Psoas muscle (tissue), 8 donors: Measurements from ENCODE around the gene INPPL1. TPM values are rescaled to one million over a fixed set of nuclear protein-coding genes. Genes with fewer than 3 reads are reported as not detected.
"Not testable (repeated sequence)": the region's sequence is repeated elsewhere in the genome, so short reads cannot be mapped to it uniquely, and the experiment has no call there.

Source experiments
- ATAC-seq, 4 donors: fragments of 200-7000 bp; cut with Tn5 transposase; one replicate each; pipeline ENCODE4 v1.9.1; 2020; ENCODE audit warnings: moderate library complexity in 3 of 4, mild to moderate bottlenecking in 2 of 4
- DNase-seq, 2 donors: peaks; one replicate each; pipeline ENCODE4 v3.0.0-alpha.2; 2020
- H3K27ac ChIP-seq: fragments of 200-600 bp; one replicate; pipeline ENCODE4 v1.8.0; 2022
- H3K27me3 ChIP-seq, 3 donors: fragments of 200-600 bp in 1 of 3; one replicate each; pipeline versions ENCODE4 v1.6.1 to v1.8.0; 2013 to 2022; ENCODE audit warnings: low read length in 2 of 3, mild to moderate bottlenecking in 2 of 3, moderate library complexity in 1 of 3; ENCODE audit not compliant: insufficient read depth in 3 of 3
- H3K36me3 ChIP-seq, 2 donors: fragments of 200-600 bp in 1 of 2; one replicate each; pipeline versions ENCODE4 v1.6.1 to v1.8.0; 2013 to 2022; ENCODE audit warnings: low read depth in 1 of 2, mild to moderate bottlenecking in 1 of 2, moderate library complexity in 1 of 2; ENCODE audit not compliant: insufficient read depth in 1 of 2
- H3K4me1 ChIP-seq: fragments of 200-600 bp; one replicate; pipeline ENCODE4 v1.8.0; 2022
- H3K4me3 ChIP-seq: fragments of 200-600 bp; one replicate; pipeline ENCODE4 v1.8.0; 2022; ENCODE audit warnings: mild to moderate bottlenecking
- H3K9me3 ChIP-seq: fragments of 200-600 bp; one replicate; pipeline ENCODE4 v1.8.0; 2022
- CTCF ChIP-seq: fragments of 200-600 bp; IDR thresholded peaks from one replicate; pipeline ENCODE4 v1.8.0; 2022; ENCODE audit warnings: antibody characterized with exemption
- WGBS, 3 donors: extraction: QIAGEN DNeasy Blood & Tissue Kit; methylation state at CpG; one replicate each; pipeline versions ENCODE4 v1.1.6 to v1.1.7; 2013; 5-methylcytosine and 5-hydroxymethylcytosine counted together
- intact Hi-C, 2 donors: fragments of 100-400 bp; cut with DNase I; formaldehyde crosslinking; loops; one replicate each; pipeline versions ENCODE4 v1.11.0 to v1.14.2; 2022
- polyA plus RNA-seq, 3 donors: library from polyadenylated mRNA; stranded (reverse); fragments of 200-250 nt; gene quantifications; one replicate each; pipeline ENCODE4 v1.2.3, GENCODE V29; 2013
- total RNA-seq, 4 donors: library from RNA; stranded (reverse); fragmentation: NEBNext Ultra II Directional in 2 of 4; extraction: Animal tissue kit (Norgen Biotek cat#: 25700) in 2 of 4; gene quantifications; one replicate each; pipeline versions ENCODE4 v1.2.1 to v1.2.4, GENCODE V29; 2021 to 2023
- donor health status: healthy with polysubstance abuse.
- donor health status: DM: no; HTN: no; CAD: no; lungs with moderate emphysema.
- donor health status: Bipolar disorder and iron deficiency.
- donor health status: healthy.
- donor health status: DM: yes; HTN: yes; CAD: no.
- donor health status: DM: no; HTN: no; CAD: no.
- donor health status: DM: no; HTN: no; CAD: no.
- donor health status: DM: yes; HTN: yes; CAD: no.

INPPL1 gene
- total and polyA plus RNA-seq, 7 donors: 35.2 to 125 (median 90.7) TPM

GRCh38 chr11:72179804-72180396 lies 44.7 kb upstream of the INPPL1 start:
- Histone ChIP-seq H3K4me3 (no peak overlapping the region), H3K36me3 (no peaks in the 10 kb centered on the region), H3K9me3 (no peaks in the 10 kb centered on the region), H3K27ac (no peak overlapping the region), H3K27me3 (no peaks in the 10 kb centered on the region), H3K4me1 (no peaks in the 10 kb centered on the region)
- DNase-seq (no peak), ATAC-seq (no peak)
- 73 to 83% (median 75%) methylated on average over 4 of the region's 4 CpGs for WGBS, 3 donors
- intact Hi-C loops: loop anchor here in 1 of 2 donors (2.0 kb wide), 1 partner anchor 39 kb away; no protein-coding TSS in a partner anchor
- TF ChIP-seq CTCF: no peak

GRCh38 chr11:72180892-72181552 lies 43.5 kb upstream of the INPPL1 start:
- peak in 2 of 4 donors; percentile 16 to 44 for ATAC-seq
- not testable (repeated sequence) for H3K27me3 ChIP-seq
- WGBS, 3 donors: 42 to 49% (median 44%) methylated on average over 7 of the region's 7 CpGs

GRCh38 chr11:72181553-72181958 lies 43.0 kb upstream of the INPPL1 start:
- 75 to 93% (median 78%) methylated on average over 3 of the region's 3 CpGs for WGBS, 3 donors

More at GRCh38 chr11:72180892-72181552, 43.5 kb upstream of the INPPL1 start:
- intact Hi-C loops: loop anchor here in 1 of 2 donors (2.0 kb wide), 1 partner anchor 40 kb away; no protein-coding TSS in a partner anchor
- not testable (repeated sequence) for H3K9me3 ChIP-seq, H3K4me1 ChIP-seq, H3K4me3 ChIP-seq, H3K27ac ChIP-seq, H3K36me3 ChIP-seq, DNase-seq

GRCh38 chr11:72188267-72188666 lies 36.3 kb upstream of the INPPL1 start:
- 85 to 100% (median 94%) methylated on average over 1 of the region's 1 CpG for WGBS, 3 donors
- ATAC-seq (no peak), DNase-seq (no peak)
- TF ChIP-seq CTCF: no peak
- no peaks in the 10 kb centered on the region for H3K9me3 ChIP-seq
- no peak overlapping the region for H3K4me3 ChIP-seq
- no peaks in the 10 kb centered on the region for H3K27me3 ChIP-seq
- intact Hi-C loops: no loop called here
- H3K4me1 ChIP-seq: no peaks in the 10 kb centered on the region
- no peak overlapping the region for H3K27ac ChIP-seq
- no peaks in the 10 kb centered on the region for H3K36me3 ChIP-seq

More at GRCh38 chr11:72181553-72181958, 43.0 kb upstream of the INPPL1 start:
- H3K4me1 ChIP-seq, DNase-seq, H3K4me3 ChIP-seq, H3K36me3 ChIP-seq, H3K27me3 ChIP-seq, H3K27ac ChIP-seq, H3K9me3 ChIP-seq: not testable (repeated sequence)
- intact Hi-C loops: loop anchor here in 1 of 2 donors (2.0 kb wide), 1 partner anchor 41 kb away; no protein-coding TSS in a partner anchor
- peak in 1 of 4 donors; percentile 20 for ATAC-seq

GRCh38 chr11:72189455-72190250 lies 34.9 kb upstream of the INPPL1 start:
- H3K4me1 ChIP-seq: no peaks in the 10 kb centered on the region
- no peak for TF ChIP-seq CTCF
- WGBS, 3 donors: 56 to 77% (median 74%) methylated on average over 3 of the region's 3 CpGs
- intact Hi-C loops: no loop called here
- no peaks in the 10 kb centered on the region for H3K9me3 ChIP-seq
- DNase-seq (no peak), ATAC-seq (no peak)
- H3K27ac ChIP-seq: no peak overlapping the region
- no peaks in the 10 kb centered on the region for H3K36me3 ChIP-seq
- H3K27me3 ChIP-seq: no peaks in the 10 kb centered on the region
- no peak overlapping the region for H3K4me3 ChIP-seq
